ENCODE data around the gene KCNT1.

GRCh38 chr9:135736979-135737839 lies 35.2 kb downstream of the KCNT1 start:
- TF ChIP-seq, protein P1, sequence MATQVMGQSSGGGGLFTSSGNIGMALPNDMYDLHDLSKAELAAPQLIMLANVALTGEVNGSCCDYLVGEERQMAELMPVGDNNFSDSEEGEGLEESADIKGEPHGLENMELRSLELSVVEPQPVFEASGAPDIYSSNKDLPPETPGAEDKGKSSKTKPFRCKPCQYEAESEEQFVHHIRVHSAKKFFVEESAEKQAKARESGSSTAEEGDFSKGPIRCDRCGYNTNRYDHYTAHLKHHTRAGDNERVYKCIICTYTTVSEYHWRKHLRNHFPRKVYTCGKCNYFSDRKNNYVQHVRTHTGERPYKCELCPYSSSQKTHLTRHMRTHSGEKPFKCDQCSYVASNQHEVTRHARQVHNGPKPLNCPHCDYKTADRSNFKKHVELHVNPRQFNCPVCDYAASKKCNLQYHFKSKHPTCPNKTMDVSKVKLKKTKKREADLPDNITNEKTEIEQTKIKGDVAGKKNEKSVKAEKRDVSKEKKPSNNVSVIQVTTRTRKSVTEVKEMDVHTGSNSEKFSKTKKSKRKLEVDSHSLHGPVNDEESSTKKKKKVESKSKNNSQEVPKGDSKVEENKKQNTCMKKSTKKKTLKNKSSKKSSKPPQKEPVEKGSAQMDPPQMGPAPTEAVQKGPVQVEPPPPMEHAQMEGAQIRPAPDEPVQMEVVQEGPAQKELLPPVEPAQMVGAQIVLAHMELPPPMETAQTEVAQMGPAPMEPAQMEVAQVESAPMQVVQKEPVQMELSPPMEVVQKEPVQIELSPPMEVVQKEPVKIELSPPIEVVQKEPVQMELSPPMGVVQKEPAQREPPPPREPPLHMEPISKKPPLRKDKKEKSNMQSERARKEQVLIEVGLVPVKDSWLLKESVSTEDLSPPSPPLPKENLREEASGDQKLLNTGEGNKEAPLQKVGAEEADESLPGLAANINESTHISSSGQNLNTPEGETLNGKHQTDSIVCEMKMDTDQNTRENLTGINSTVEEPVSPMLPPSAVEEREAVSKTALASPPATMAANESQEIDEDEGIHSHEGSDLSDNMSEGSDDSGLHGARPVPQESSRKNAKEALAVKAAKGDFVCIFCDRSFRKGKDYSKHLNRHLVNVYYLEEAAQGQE (IDR thresholded peaks at IDR 0.05): no peak
- TF ChIP-seq FOSB (CRISPR knock-in tag; IDR thresholded peaks at IDR 0.05) (no peak), JUN (IDR thresholded peaks at IDR 0.05) (no peak), HEYL (CRISPR knock-in tag; IDR thresholded peaks at IDR 0.05) (no peak), POLR2A (IDR thresholded peaks at IDR 0.05; ENCODE audit: low read length) (no peak), RNF2 (IDR thresholded peaks at IDR 0.05; ENCODE audit: borderline replicate concordance, low read depth) (no peak), PBX3 (IDR thresholded peaks at IDR 0.05) (no peak), RAD21 (conservative IDR thresholded peaks at IDR 0.05 in 1 of 2, IDR thresholded peaks at IDR 0.05 in 1 of 2) (no peak), CHD2 (IDR thresholded peaks at IDR 0.05; ENCODE audit: low read length, partially characterized antibody) (no peak), MAFK (IDR thresholded peaks at IDR 0.05; ENCODE audit: partially characterized antibody) (no peak)
- TF ChIP-seq, protein P2, sequence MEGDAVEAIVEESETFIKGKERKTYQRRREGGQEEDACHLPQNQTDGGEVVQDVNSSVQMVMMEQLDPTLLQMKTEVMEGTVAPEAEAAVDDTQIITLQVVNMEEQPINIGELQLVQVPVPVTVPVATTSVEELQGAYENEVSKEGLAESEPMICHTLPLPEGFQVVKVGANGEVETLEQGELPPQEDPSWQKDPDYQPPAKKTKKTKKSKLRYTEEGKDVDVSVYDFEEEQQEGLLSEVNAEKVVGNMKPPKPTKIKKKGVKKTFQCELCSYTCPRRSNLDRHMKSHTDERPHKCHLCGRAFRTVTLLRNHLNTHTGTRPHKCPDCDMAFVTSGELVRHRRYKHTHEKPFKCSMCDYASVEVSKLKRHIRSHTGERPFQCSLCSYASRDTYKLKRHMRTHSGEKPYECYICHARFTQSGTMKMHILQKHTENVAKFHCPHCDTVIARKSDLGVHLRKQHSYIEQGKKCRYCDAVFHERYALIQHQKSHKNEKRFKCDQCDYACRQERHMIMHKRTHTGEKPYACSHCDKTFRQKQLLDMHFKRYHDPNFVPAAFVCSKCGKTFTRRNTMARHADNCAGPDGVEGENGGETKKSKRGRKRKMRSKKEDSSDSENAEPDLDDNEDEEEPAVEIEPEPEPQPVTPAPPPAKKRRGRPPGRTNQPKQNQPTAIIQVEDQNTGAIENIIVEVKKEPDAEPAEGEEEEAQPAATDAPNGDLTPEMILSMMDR (IDR thresholded peaks at IDR 0.05): no peak
